8988T (cell line): ENCODE results near the gene AIFM3.
"Not testable (repeated sequence)": the region's sequence is repeated elsewhere in the genome, so short reads cannot be mapped to it uniquely, and the experiment has no call there.

Experiments used
- DNase-seq: peaks from one replicate; pipeline ENCODE4 v3.0.0; 2011

Gene AIFM3

GRCh38 chr22:20959578-20960461, 7.2 kb upstream of the AIFM3 start:
- DNase-seq = no peak

- no peak for DNase-seq
Observed at GRCh38 chr22:20960609-20961008, 6.4 kb upstream of the AIFM3 start.

- peak; percentile 5 for DNase-seq
Observed at GRCh38 chr22:20962491-20962945, 4.5 kb upstream of the AIFM3 start.

- peak; percentile 27 for DNase-seq
Observed at GRCh38 chr22:20963201-20964052, 3.6 kb upstream of the AIFM3 start.

GRCh38 chr22:20964090-20964798, 2.8 kb upstream of the AIFM3 start:
- DNase-seq = peak; percentile 28

- DNase-seq = no peak
Observed at GRCh38 chr22:20964799-20965103, 2.3 kb upstream of the AIFM3 start.

- no peak for DNase-seq
Observed at GRCh38 chr22:20965104-20965887, 1.8 kb upstream of the AIFM3 start.

- no peak for DNase-seq
Observed at GRCh38 chr22:20965888-20966855, 883 bp upstream of the AIFM3 start.

GRCh38 chr22:20967697-20968211, 699 bp downstream of the AIFM3 start:
- DNase-seq = no peak

- no peak for DNase-seq
Observed at GRCh38 chr22:20968281-20968977, 1.4 kb downstream of the AIFM3 start.

- DNase-seq = no peak
Observed at GRCh38 chr22:20970939-20971657, 4.0 kb downstream of the AIFM3 start.

- DNase-seq = not testable (repeated sequence)
Observed at GRCh38 chr22:20972014-20972694, 5.1 kb downstream of the AIFM3 start.

GRCh38 chr22:20972933-20973577, 6.0 kb downstream of the AIFM3 start:
- DNase-seq = no peak

- no peak for DNase-seq
Observed at GRCh38 chr22:20973634-20974286, 6.7 kb downstream of the AIFM3 start.

GRCh38 chr22:20974336-20974955, 7.4 kb downstream of the AIFM3 start:
- DNase-seq = no peak

- no peak for DNase-seq
Observed at GRCh38 chr22:20975541-20976290, 8.7 kb downstream of the AIFM3 start.
